Osteoblast (primary cell): ENCODE data around the gene ZKSCAN2. TPM values are rescaled to one million over a fixed set of nuclear protein-coding genes. Genes with fewer than 3 reads are reported as not detected.

Experiments used
- DNase-seq: peaks from one replicate; pipeline ENCODE4 v3.0.0; 2011; ENCODE audit warnings: low spot score, mixed read lengths; ENCODE audit not compliant: insufficient read length; ENCODE audit errors: missing footprints
- H2AFZ ChIP-seq: 2 replicates; pipeline ENCODE4 v1.6.0; 2011; ENCODE audit warnings: mild to moderate bottlenecking, low read length
- H3K27ac ChIP-seq: 2 replicates; pipeline ENCODE4 v1.5.1; 2011; ENCODE audit warnings: mild to moderate bottlenecking, low read depth, low read length, moderate library complexity
- H3K27me3 ChIP-seq: 2 replicates; pipeline ENCODE4 v1.6.0; 2012; ENCODE audit warnings: mild to moderate bottlenecking, control low read depth, inconsistent platforms, low read length, moderate library complexity; ENCODE audit not compliant: insufficient read depth
- H3K36me3 ChIP-seq: 2 replicates; pipeline ENCODE4 v1.5.1; 2011; ENCODE audit warnings: mild to moderate bottlenecking, low read length, control low read depth, moderate library complexity; ENCODE audit not compliant: insufficient read depth
- H3K4me1 ChIP-seq: 2 replicates; pipeline ENCODE4 v1.5.1; 2011; ENCODE audit warnings: mild to moderate bottlenecking, low read length, control low read depth, moderate library complexity; ENCODE audit not compliant: insufficient read depth
- H3K4me2 ChIP-seq: 2 replicates; pipeline ENCODE4 v1.6.0; 2011; ENCODE audit warnings: mild to moderate bottlenecking, low read length; ENCODE audit not compliant: insufficient read depth
- H3K4me3 ChIP-seq: fragments of 200-600 bp; sonication (generic); 3 replicates; pipeline ENCODE4 v1.5.1; 2012; ENCODE audit warnings: mild to moderate bottlenecking, low read length, inconsistent platforms; ENCODE audit not compliant: insufficient read depth
- H3K79me2 ChIP-seq: 2 replicates; pipeline ENCODE4 v1.6.0; 2012; ENCODE audit warnings: mild to moderate bottlenecking, low read length, control low read depth, inconsistent platforms; ENCODE audit not compliant: insufficient read depth
- H3K9me3 ChIP-seq: 2 replicates; pipeline ENCODE4 v1.5.1; 2011; ENCODE audit warnings: low read depth, low read length, control low read depth
- H4K20me1 ChIP-seq: 2 replicates; pipeline ENCODE4 v1.6.0; 2012; ENCODE audit warnings: mild to moderate bottlenecking, low read length, control low read depth; ENCODE audit not compliant: insufficient read depth
- CTCF ChIP-seq: IDR thresholded peaks from 2 replicates; pipeline ENCODE4 v1.5.1; 2011; ENCODE audit warnings: mild to moderate bottlenecking, low read depth, low read length, moderate library complexity; ENCODE audit errors: extremely low read depth
- total RNA-seq: library from RNA; depleted of rRNA; stranded (reverse); fragments of >200 nt; gene quantifications from 2 replicates; pipeline ENCODE4 v1.2.3, GENCODE V29; 2012

ZKSCAN2 gene
- total RNA-seq, 1 donor: 8.0 TPM

DNA sequence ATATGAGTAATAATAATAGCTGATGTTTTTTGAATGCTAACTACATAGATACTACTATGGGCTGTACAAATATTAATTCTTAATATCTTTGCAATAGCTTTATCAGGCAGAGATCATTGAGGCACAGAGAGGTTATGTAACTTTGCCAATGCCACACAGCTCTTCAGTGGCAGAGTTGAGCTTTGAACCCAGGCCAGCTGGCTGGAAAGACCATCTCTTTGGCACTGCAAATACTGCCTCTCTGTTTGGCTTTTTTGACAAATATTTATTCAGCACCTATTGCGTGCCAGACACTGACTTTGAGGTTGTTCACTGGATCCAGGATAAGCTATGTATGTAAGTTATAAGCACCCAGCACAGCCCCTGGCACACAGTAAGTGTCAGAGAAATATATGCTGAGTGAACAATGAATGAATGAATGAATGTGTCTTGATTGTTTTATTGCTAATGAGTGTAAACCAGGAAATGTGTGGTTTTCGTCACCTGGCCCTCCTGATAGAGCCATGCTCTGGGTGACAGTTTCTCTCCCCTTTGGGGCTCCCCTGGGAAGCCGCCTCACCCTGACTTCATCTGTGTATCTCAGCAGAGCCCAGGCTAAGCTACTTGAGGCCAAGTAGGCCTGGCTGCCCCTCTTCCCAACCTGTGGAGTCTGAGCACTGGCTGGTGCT, 38.4 kb downstream of the ZKSCAN2 start:
- peak; percentile 61 for DNase-seq
- H3K27me3 ChIP-seq: peaks cover 8% of the 10 kb centered on the region
- H3K4me3 ChIP-seq: no peak overlapping the region
- H3K4me2 ChIP-seq: no peak overlapping the region
- no peak for TF ChIP-seq CTCF
- no peak overlapping the region for H3K27ac ChIP-seq
- H3K4me1 ChIP-seq: no peaks in the 10 kb centered on the region
- H3K36me3 ChIP-seq: no peaks in the 10 kb centered on the region
- H3K9me3 ChIP-seq: no peaks in the 10 kb centered on the region
- no peaks in the 10 kb centered on the region for H4K20me1 ChIP-seq
- no peak overlapping the region for H2AFZ ChIP-seq
- H3K79me2 ChIP-seq: no peaks in the 10 kb centered on the region

DNA sequence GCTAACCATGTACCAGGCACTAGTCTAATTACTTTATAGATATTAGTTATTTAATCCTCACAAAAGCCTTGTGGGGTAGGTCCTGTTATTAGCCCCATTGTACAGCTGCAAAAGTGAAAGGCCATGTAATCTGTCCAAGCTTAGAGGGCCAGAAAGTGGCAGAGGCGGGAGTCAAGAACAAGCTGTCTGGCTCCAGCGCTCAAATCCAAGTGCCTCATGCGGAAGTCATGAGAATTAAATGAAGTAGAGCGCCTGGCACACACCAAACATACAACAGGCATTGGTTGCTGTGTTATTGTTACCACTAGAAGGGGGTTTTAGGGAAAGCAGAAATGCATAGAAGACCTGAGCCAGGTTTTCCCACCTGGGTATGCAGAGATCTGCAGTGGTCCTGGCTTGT, 39.7 kb downstream of the ZKSCAN2 start:
- peaks cover 8% of the 10 kb centered on the region for H3K27me3 ChIP-seq
- H4K20me1 ChIP-seq: no peaks in the 10 kb centered on the region
- no peaks in the 10 kb centered on the region for H3K9me3 ChIP-seq
- no peaks in the 10 kb centered on the region for H3K79me2 ChIP-seq
- H3K27ac ChIP-seq: no peak overlapping the region
- H2AFZ ChIP-seq: no peak overlapping the region
- H3K4me3 ChIP-seq: no peak overlapping the region
- no peaks in the 10 kb centered on the region for H3K36me3 ChIP-seq
- H3K4me1 ChIP-seq: no peaks in the 10 kb centered on the region
- DNase-seq: no peak
- no peak for TF ChIP-seq CTCF
- no peak overlapping the region for H3K4me2 ChIP-seq

DNA sequence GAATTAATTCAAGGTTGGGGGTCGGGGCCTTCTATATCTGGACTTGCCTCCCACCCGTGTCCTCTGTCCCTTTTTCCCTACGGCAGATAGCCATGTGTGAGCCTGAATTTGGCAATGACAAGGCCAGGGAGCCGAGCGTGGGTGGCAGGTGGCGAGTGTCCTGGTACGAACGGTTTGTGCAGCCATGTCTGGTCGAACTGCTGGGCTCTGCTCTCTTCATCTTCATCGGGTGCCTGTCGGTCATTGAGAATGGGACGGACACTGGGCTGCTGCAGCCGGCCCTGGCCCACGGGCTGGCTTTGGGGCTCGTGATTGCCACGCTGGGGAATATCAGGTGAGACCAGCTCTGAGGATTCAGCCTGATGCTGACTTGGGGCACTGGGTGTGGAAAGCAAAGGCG, 40.5 kb downstream of the ZKSCAN2 start:
- DNase-seq: no peak
- Histone ChIP-seq H3K9me3 (no peaks in the 10 kb centered on the region), H3K36me3 (no peaks in the 10 kb centered on the region), H3K79me2 (no peaks in the 10 kb centered on the region), H4K20me1 (no peaks in the 10 kb centered on the region), H3K27me3 (peaks cover 8% of the 10 kb centered on the region), H3K4me1 (peaks cover 3% of the 10 kb centered on the region), H3K4me3 (no peak overlapping the region), H3K27ac (no peak overlapping the region), H3K4me2 (no peak overlapping the region), H2AFZ (no peak overlapping the region)
- no peak for TF ChIP-seq CTCF

DNA sequence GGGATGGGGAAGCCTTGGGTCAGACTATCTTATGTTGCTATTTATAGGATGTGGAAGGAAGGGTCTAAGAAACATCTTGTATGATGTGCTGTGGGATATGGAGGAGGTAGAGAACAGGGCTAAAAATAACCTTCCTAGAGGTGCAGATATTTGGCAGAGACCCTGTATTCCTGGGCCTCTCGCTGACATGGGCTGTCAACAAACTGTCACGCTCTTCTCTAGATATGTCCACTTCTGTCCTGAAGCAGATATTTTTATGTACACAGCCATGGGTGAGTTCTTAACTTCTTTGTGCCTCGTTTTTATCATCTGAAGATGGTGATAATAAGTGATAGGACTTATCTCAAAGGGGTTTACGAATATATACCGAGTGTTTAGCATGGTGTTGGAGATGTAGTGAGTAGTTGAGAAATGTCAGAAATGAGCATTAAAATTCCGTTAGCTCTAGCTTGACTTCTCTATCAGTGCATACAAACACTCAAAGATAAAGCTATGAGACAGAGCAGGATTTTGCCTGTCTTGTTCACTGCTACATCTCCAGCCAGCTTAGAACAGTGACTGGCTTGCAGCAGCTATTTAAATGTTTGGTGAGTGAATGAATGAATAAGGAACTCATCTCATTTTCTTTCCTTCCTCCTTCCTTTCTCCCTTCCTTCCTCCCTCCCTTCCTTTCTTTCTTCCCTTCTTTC, 43.8 kb downstream of the ZKSCAN2 start:
- no peaks in the 10 kb centered on the region for H3K79me2 ChIP-seq
- no peaks in the 10 kb centered on the region for H3K9me3 ChIP-seq
- no peak for TF ChIP-seq CTCF
- no peak overlapping the region for H2AFZ ChIP-seq
- no peaks in the 10 kb centered on the region for H4K20me1 ChIP-seq
- DNase-seq: no peak
- H3K27me3 ChIP-seq: peaks cover 8% of the 10 kb centered on the region
- H3K4me3 ChIP-seq: no peak overlapping the region
- H3K36me3 ChIP-seq: no peaks in the 10 kb centered on the region
- H3K27ac ChIP-seq: no peak overlapping the region
- peaks cover 7% of the 10 kb centered on the region for H3K4me1 ChIP-seq
- H3K4me2 ChIP-seq: no peak overlapping the region
